ENCODE data around the gene ERN2. TPM values are rescaled to one million over a fixed set of nuclear protein-coding genes. Genes with fewer than 3 reads are reported as not detected.
"Not testable (repeated sequence)": the region's sequence is repeated elsewhere in the genome, so short reads cannot be mapped to it uniquely, and the experiment has no call there.

The ERN2 gene
- total RNA-seq, 1 donor from 2014 or later: 0.29 TPM

DNA sequence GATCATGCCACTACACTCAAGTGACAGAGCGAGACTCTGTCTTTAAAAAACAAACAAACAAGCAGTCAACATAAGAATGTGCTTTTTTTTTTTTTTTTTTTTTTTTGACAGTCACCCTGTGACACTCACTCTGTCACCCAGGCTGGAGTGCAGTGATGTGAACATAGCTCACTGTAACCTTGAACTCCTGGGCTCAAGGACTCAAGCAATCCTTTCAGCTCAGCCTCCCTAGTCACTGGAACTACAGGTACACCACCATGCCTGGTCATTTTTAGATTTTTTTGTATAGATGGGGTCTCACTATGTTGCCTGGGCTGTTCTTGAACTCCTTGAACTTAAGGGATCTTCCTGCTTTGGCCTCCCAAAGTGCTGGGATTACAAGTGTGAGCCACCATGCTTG lies 26.5 kb upstream of the ERN2 start:
- intact Hi-C loops (cut with DNase I): no loop called here
- H3K27me3 ChIP-seq: peaks cover 3% of the 10 kb centered on the region

GRCh38 chr16:23737423-23738028 lies 24.5 kb upstream of the ERN2 start:
- H3K27ac ChIP-seq; ATAC-seq; H3K27me3 ChIP-seq; H3K36me3 ChIP-seq; H3K4me1 ChIP-seq; intact Hi-C loops (cut with DNase I); DNase-seq; H3K9me3 ChIP-seq; H3K4me3 ChIP-seq: not testable (repeated sequence)

More for the DNA sequence above, 26.5 kb upstream of the ERN2 start:
- no peak for TF ChIP-seq CTCF (IDR thresholded peaks at IDR 0.05)
- DNase-seq (no peak), ATAC-seq (no peak)
- H3K9me3 ChIP-seq: no peaks in the 10 kb centered on the region
- no peaks in the 10 kb centered on the region for H3K4me1 ChIP-seq
- no peak overlapping the region for H3K27ac ChIP-seq
- no peak overlapping the region for H3K4me3 ChIP-seq
- no peaks in the 10 kb centered on the region for H3K36me3 ChIP-seq

DNA sequence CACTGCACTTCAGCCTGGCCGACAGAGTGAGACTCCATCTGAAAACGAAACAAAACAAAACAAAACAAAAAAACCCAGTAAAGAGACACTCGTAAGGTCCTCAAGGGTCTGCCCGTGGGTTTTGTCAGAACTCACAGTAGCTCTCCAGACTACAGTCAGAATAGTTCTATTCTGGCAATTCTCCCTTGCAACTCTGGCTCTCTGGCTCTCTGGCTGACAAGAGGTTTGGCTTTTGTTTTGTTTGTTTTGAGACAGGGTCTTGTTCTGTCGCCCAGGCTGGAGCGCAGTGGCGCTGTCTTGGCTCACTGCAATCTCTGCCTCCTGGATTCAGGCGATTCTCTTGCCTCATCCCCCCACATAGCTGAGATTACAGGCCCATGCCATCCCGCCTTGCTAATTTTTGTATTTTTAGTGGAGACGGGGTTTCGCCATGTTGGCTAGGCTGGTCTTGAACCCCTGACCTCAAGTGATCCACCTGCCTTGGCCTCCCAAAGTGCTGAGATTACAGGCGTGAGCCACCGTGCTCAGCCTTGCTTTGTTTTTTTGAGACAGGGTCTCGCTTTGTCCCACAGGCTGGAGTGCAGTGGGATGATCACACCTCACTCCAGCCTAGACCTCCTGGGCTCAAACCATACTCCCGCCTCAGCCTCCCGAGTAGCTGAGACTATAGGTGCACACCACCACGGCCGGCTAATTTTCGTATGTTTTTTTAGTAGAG lies 21.3 kb upstream of the ERN2 start:
- intact Hi-C loops (cut with DNase I): no loop called here
- no peak for ATAC-seq

DNA sequence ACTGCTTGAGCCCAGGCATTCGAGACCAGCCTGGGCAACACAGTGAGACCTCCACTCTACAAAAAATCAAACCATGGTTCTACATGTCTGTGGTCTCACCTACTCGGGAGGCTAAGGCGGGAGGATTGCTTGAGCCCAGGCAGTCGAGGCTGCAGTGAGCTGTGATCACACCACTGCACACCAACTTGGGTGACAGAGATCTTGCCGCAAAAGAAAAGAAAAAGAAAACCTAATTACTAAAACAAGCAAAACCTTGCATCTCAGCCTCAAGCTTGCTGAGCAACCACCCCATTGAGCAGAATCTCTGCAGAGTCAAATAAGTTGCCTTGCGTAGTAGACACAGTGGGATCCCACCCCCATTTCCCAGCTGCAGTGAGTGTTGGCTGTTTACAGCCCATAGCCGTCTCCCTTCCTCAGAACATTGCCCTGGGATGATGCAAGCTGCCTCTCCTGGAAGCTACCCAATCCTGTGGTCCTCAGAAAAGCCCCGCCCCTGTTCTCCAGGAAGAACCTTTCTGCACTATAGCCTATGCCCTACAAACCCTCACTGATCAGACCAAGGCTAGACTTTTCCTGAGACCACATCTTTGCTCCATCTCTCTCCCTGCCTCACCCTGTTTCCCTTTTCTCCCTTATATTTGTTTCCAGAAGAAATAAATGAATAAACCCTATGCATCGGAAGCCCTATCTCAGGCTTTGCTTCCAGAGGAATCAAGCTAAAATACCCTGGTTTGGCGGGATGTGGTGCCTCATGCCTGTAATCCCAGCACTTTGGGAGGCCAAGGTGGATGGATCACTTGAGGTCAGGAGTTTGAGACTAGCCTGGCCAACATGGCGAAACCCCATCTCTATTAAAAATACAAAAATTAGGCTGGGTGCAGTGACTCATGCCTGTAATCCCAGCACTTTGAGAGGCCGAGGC lies 16.7 kb upstream of the ERN2 start:
- Histone ChIP-seq H3K27ac (no peak overlapping the region), H3K4me3 (no peak overlapping the region), H3K9me3 (no peaks in the 10 kb centered on the region), H3K4me1 (no peaks in the 10 kb centered on the region), H3K36me3 (no peaks in the 10 kb centered on the region), H3K27me3 (no peaks in the 10 kb centered on the region)
- DNase-seq: no peak
- intact Hi-C loops (cut with DNase I): no loop called here
- ATAC-seq: peak; percentile 81
- no peak for TF ChIP-seq CTCF (IDR thresholded peaks at IDR 0.05)

More for the DNA sequence above, 21.3 kb upstream of the ERN2 start:
- no peak overlapping the region for H3K27ac ChIP-seq
- H3K9me3 ChIP-seq: no peaks in the 10 kb centered on the region
- no peak overlapping the region for H3K4me3 ChIP-seq
- DNase-seq: no peak
- H3K27me3 ChIP-seq: no peaks in the 10 kb centered on the region
- no peaks in the 10 kb centered on the region for H3K4me1 ChIP-seq
- no peak for TF ChIP-seq CTCF (IDR thresholded peaks at IDR 0.05)
- H3K36me3 ChIP-seq: no peaks in the 10 kb centered on the region

DNA sequence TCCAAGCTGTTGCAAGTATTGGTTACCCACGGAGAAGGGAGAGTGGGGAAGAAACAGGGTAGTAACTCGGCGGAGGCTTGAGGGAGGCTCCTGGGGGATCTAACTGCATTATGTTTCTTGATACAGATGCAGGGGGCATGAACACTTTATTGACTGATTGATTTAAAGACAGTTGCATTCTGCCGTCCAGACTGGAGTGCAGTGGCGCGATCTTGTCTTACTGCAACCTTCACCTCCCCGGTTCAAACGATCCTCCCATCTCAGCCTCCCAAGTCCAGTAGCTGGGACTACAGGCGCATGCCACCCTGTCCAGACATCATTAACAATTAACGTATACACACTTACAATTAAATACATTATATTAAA lies 15.1 kb upstream of the ERN2 start:
- TF ChIP-seq CTCF (IDR thresholded peaks at IDR 0.05): no peak
- Histone ChIP-seq H3K27ac (no peak overlapping the region), H3K9me3 (no peaks in the 10 kb centered on the region), H3K4me3 (no peak overlapping the region), H3K4me1 (no peaks in the 10 kb centered on the region), H3K36me3 (no peaks in the 10 kb centered on the region), H3K27me3 (no peaks in the 10 kb centered on the region)
- ATAC-seq (no peak), DNase-seq (no peak)
- intact Hi-C loops (cut with DNase I): no loop called here

GRCh38 chr16:23726710-23727109 lies 13.7 kb upstream of the ERN2 start:
- H3K27ac ChIP-seq: no peak overlapping the region
- no peaks in the 10 kb centered on the region for H3K27me3 ChIP-seq
- H3K9me3 ChIP-seq: no peaks in the 10 kb centered on the region
- DNase-seq: no peak
- intact Hi-C loops (cut with DNase I): no loop called here
- H3K4me3 ChIP-seq: no peak overlapping the region
- no peaks in the 10 kb centered on the region for H3K4me1 ChIP-seq
- H3K36me3 ChIP-seq: no peaks in the 10 kb centered on the region
- no peak for ATAC-seq
- TF ChIP-seq CTCF (IDR thresholded peaks at IDR 0.05): no peak
